ENCODE measurements around the gene PYY. TPM values are rescaled to one million over a fixed set of nuclear protein-coding genes. Genes with fewer than 3 reads are reported as not detected.

Gene PYY
- total RNA-seq, 1 experiment from 2014 or later = 2.0 TPM

DNA sequence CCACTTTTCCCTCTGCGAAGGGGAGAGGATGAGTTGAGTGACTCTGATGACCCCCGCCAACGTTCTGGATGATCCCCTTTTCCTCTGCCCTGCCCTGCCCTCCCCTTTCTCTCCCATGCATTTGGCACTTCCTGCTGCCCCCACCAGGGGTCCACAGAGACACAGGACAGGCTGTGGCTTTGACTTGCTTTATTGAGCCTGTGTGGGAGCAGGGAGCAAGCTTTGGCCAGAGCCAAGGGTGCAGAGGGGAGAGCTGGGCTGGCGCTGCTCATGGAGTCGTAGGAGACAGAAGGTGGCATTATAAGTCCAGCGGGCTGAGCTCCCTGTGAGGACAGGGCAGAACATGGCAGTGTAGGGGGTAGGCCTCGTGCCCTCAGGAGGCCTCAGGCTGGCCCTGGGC is 13.1 kb downstream of the PYY start:
- Histone ChIP-seq H2BK5ac (ENCODE audit: insufficient read length, low read length) (no peak overlapping the region), H3K9me3 (ENCODE audit: control insufficient read depth, low read depth, low read length) (no peaks in the 10 kb centered on the region), H4K5ac (ENCODE audit: insufficient read length, low read depth, low read length) (no peak overlapping the region), H3K23ac (ENCODE audit: insufficient read length, low read depth, low read length) (no peak overlapping the region), H2BK120ac (ENCODE audit: low read depth, low read length, poor library complexity, severe bottlenecking) (no peak overlapping the region), H2BK12ac (ENCODE audit: insufficient read length, low read depth, low read length) (no peak overlapping the region), H4K91ac (ENCODE audit: insufficient read length, low read depth, low read length) (no peak overlapping the region), H3K9ac (ENCODE audit: extremely low read depth, insufficient read length, low read length) (no peak overlapping the region), H3K56ac (ENCODE audit: insufficient read length, low read depth, low read length) (no peak overlapping the region), H4K8ac (replicated peaks; ENCODE audit: insufficient read length, low read depth, low read length) (no peak overlapping the region), H4K20me1 (ENCODE audit: control insufficient read depth, insufficient read depth, insufficient read length) (no peaks in the 10 kb centered on the region), H3K4me2 (ENCODE audit: insufficient read depth, insufficient read length, low read length) (no peak overlapping the region), H3K79me2 (ENCODE audit: insufficient read depth, low read length) (no peaks in the 10 kb centered on the region), H3K79me1 (ENCODE audit: insufficient read depth, low read depth, low read length, poor library complexity, severe bottlenecking) (no peaks in the 10 kb centered on the region), H2AK5ac (ENCODE audit: insufficient read length, low read length) (no peak overlapping the region), H3K4ac (ENCODE audit: low read depth, low read length) (no peak overlapping the region), H3K14ac (ENCODE audit: insufficient read depth, low read length) (no peak overlapping the region), H3K27me3 (ENCODE audit: insufficient read depth, low read length) (peaks cover 4% of the 10 kb centered on the region), H3K4me1 (ENCODE audit: insufficient read depth, low read length) (no peaks in the 10 kb centered on the region), H3K27ac (ENCODE audit: insufficient read length, low read depth, low read length) (no peak overlapping the region), H3K23me2 (ENCODE audit: insufficient read length, low read depth, low read length, poor library complexity, severe bottlenecking) (no peaks in the 10 kb centered on the region), H2AFZ (ENCODE audit: low read length) (no peak overlapping the region), H2BK15ac (ENCODE audit: low read depth, low read length) (no peak overlapping the region), H3K18ac (ENCODE audit: insufficient read length, low read depth, low read length) (no peak overlapping the region), H3T11ph (ENCODE audit: low read length) (no peak overlapping the region), H2BK20ac (ENCODE audit: low read depth, low read length, poor library complexity, severe bottlenecking) (no peak overlapping the region)
- H3K27ac Mint-ChIP-seq = no peak overlapping the region
- no peak overlapping the region for H3K4me3 Mint-ChIP-seq
- peaks cover 44% of the 10 kb centered on the region for H3K27me3 Mint-ChIP-seq (ENCODE audit: low read depth)
- H3K9me3 Mint-ChIP-seq = no peaks in the 10 kb centered on the region
- TF ChIP-seq, protein P1, sequence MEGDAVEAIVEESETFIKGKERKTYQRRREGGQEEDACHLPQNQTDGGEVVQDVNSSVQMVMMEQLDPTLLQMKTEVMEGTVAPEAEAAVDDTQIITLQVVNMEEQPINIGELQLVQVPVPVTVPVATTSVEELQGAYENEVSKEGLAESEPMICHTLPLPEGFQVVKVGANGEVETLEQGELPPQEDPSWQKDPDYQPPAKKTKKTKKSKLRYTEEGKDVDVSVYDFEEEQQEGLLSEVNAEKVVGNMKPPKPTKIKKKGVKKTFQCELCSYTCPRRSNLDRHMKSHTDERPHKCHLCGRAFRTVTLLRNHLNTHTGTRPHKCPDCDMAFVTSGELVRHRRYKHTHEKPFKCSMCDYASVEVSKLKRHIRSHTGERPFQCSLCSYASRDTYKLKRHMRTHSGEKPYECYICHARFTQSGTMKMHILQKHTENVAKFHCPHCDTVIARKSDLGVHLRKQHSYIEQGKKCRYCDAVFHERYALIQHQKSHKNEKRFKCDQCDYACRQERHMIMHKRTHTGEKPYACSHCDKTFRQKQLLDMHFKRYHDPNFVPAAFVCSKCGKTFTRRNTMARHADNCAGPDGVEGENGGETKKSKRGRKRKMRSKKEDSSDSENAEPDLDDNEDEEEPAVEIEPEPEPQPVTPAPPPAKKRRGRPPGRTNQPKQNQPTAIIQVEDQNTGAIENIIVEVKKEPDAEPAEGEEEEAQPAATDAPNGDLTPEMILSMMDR (conservative IDR thresholded peaks at IDR 0.05) = peak; percentile 69
- no peaks in the 10 kb centered on the region for H3K36me3 Mint-ChIP-seq (ENCODE audit: insufficient read depth in 1 of 3, low read depth in 3 of 3)
- peak; percentile 86 for DNase-seq
- H3K4me1 Mint-ChIP-seq = peaks cover 9 to 20% of the 10 kb centered on the region in 2 experiments
- WGBS (ENCODE audit: extremely low coverage, insufficient read length, low lambda C conversion rate) = no CpG with 5 or more reads among the region's 7 CpGs

Data from H9 (cell line).